HEK293 (cell line): ENCODE measurements around the gene JOSD2.

Experiments
- CTCF ChIA-PET: fragments of 350-600 bp; formaldehyde crosslinking; extraction: SDS; loops from one replicate; lab custom pipeline; 2021; ENCODE audit warnings: antibody characterized with exemption; lab: Yijun Ruan, JAX
- POLR2A ChIA-PET: fragments of 300-600 bp; formaldehyde crosslinking; extraction: SDS; loops from one replicate; lab custom pipeline; 2020; ENCODE audit warnings: antibody characterized with exemption, inconsistent platforms; lab: Yijun Ruan, JAX
- H3K27ac ChIP-seq: fragments of 200-500 bp; sonication (Bioruptor generic); 2 replicates; pipeline ENCODE4 v1.5.1; 2014; ENCODE audit warnings: low read depth, low read length, control low read depth, inconsistent platforms; ENCODE audit errors: extremely low read depth
- H3K36me3 ChIP-seq, 2 experiments: fragments of 200-500 bp in 1 of 2; sonication (Bioruptor generic) in 1 of 2; 1 replicate in 1 of 2; 2 replicates in 1 of 2; pipeline ENCODE4 v1.5.1; 2014 to 2017; ENCODE audit warnings: inconsistent platforms in 2 of 2, low read length in 2 of 2; ENCODE audit not compliant: control insufficient read depth in 2 of 2, insufficient read depth in 1 of 2
- H3K4me1 ChIP-seq: fragments of 200-500 bp; sonication (Bioruptor generic); 2 replicates; pipeline ENCODE4 v1.5.1; 2014; ENCODE audit warnings: mild to moderate bottlenecking, low read length, inconsistent platforms; ENCODE audit not compliant: control insufficient read depth, insufficient read depth
- H3K4me3 ChIP-seq: 2 replicates; pipeline ENCODE4 v1.5.1; 2011; ENCODE audit warnings: low read depth, mild to moderate bottlenecking, control low read depth, low read length, moderate library complexity
- H3K9me3 ChIP-seq: fragments of 200-500 bp; sonication (Bioruptor generic); 2 replicates; pipeline ENCODE4 v1.5.1; 2014; ENCODE audit warnings: low read depth, low read length, inconsistent platforms; ENCODE audit not compliant: control insufficient read depth, insufficient read depth
- GLIS1 ChIP-seq: fragments of 450-650 bp; formaldehyde crosslinking; IDR thresholded peaks from 2 replicates; pipeline ENCODE4 v1.5.1; 2016; ENCODE audit warnings: missing biosample characterization, missing genetic modification characterization
- HOXA7 ChIP-seq: sonication (generic); formaldehyde crosslinking; IDR thresholded peaks from 2 replicates; pipeline ENCODE4 v1.8.1; 2022; ENCODE audit warnings: missing genetic modification reagents, borderline replicate concordance
- KLF17 ChIP-seq: fragments of 450-650 bp; formaldehyde crosslinking; IDR thresholded peaks from 2 replicates; pipeline ENCODE4 v1.5.1; 2016; ENCODE audit warnings: missing biosample characterization, missing genetic modification characterization
- KLF7 ChIP-seq: fragments of 450-650 bp; formaldehyde crosslinking; IDR thresholded peaks from 2 replicates; pipeline ENCODE4 v1.5.1; 2016; ENCODE audit warnings: missing biosample characterization, missing genetic modification characterization, borderline replicate concordance
- KLF9 ChIP-seq: fragments of 450-650 bp; formaldehyde crosslinking; IDR thresholded peaks from 2 replicates; pipeline ENCODE4 v1.5.1; 2016; ENCODE audit warnings: missing biosample characterization, missing genetic modification characterization, low read depth
- OSR2 ChIP-seq: fragments of 450-650 bp; formaldehyde crosslinking; IDR thresholded peaks from 2 replicates; pipeline ENCODE4 v1.5.1; 2016; ENCODE audit warnings: missing biosample characterization, missing genetic modification characterization
- RBAK ChIP-seq: fragments of 450-650 bp; formaldehyde crosslinking; IDR thresholded peaks from 2 replicates; pipeline ENCODE4 v1.5.1; 2016; ENCODE audit warnings: missing biosample characterization, missing genetic modification characterization
- SP2 ChIP-seq: fragments of 450-650 bp; formaldehyde crosslinking; IDR thresholded peaks from 2 replicates; pipeline ENCODE4 v1.5.1; 2016; ENCODE audit warnings: missing biosample characterization, missing genetic modification characterization
- TRIM28 ChIP-seq: IDR thresholded peaks from 2 replicates; pipeline ENCODE4 v1.6.1; 2011; ENCODE audit warnings: low read length, control low read depth, borderline replicate concordance
- ZBTB10 ChIP-seq: fragments of 450-650 bp; formaldehyde crosslinking; IDR thresholded peaks from 2 replicates; pipeline ENCODE4 v1.5.1; 2016; ENCODE audit warnings: missing biosample characterization, missing genetic modification characterization
- ZBTB26 ChIP-seq: fragments of 450-650 bp; formaldehyde crosslinking; optimal IDR thresholded peaks from 2 replicates; pipeline ENCODE3; 2016; ENCODE audit warnings: missing biosample characterization, mild to moderate bottlenecking, missing genetic modification characterization
- ZFP41 ChIP-seq: fragments of 450-650 bp; formaldehyde crosslinking; IDR thresholded peaks from 2 replicates; pipeline ENCODE4 v1.5.1; 2016; ENCODE audit warnings: missing biosample characterization, missing genetic modification characterization, borderline replicate concordance
- ZFP69B ChIP-seq: fragments of 450-650 bp; formaldehyde crosslinking; IDR thresholded peaks from 2 replicates; pipeline ENCODE4 v1.5.1; 2016; ENCODE audit warnings: missing biosample characterization, missing genetic modification characterization
- ZNF146 ChIP-seq: fragments of 450-650 bp; formaldehyde crosslinking; IDR thresholded peaks from 2 replicates; pipeline ENCODE4 v1.5.1; 2016; ENCODE audit warnings: missing biosample characterization, missing genetic modification characterization
- ZNF174 ChIP-seq: fragments of 450-650 bp; formaldehyde crosslinking; IDR thresholded peaks from 2 replicates; pipeline ENCODE4 v1.5.0; 2017; ENCODE audit warnings: missing biosample characterization, mild to moderate bottlenecking, missing genetic modification characterization
- ZNF19 ChIP-seq: fragments of 450-650 bp; formaldehyde crosslinking; IDR thresholded peaks from 2 replicates; pipeline ENCODE4; 2016; ENCODE audit warnings: missing biosample characterization, missing genetic modification characterization, low read depth
- ZNF248 ChIP-seq: fragments of 450-650 bp; formaldehyde crosslinking; IDR thresholded peaks from 2 replicates; pipeline ENCODE4 v1.5.1; 2017; ENCODE audit warnings: missing biosample characterization, missing genetic modification characterization
- ZNF341 ChIP-seq: fragments of 450-650 bp; formaldehyde crosslinking; IDR thresholded peaks from 2 replicates; pipeline ENCODE4; 2016; ENCODE audit warnings: low read depth, missing biosample characterization, missing genetic modification characterization
- ZNF350 ChIP-seq: fragments of 450-650 bp; formaldehyde crosslinking; IDR thresholded peaks from 2 replicates; pipeline ENCODE4 v1.5.0; 2017; ENCODE audit warnings: missing biosample characterization, mild to moderate bottlenecking, missing genetic modification characterization
- ZNF473 ChIP-seq: fragments of 450-650 bp; formaldehyde crosslinking; IDR thresholded peaks from 2 replicates; pipeline ENCODE4 v1.5.1; 2017; ENCODE audit warnings: missing biosample characterization, missing genetic modification characterization
- ZNF488 ChIP-seq: fragments of 450-650 bp; formaldehyde crosslinking; IDR thresholded peaks from 2 replicates; pipeline ENCODE4 v1.5.1; 2016; ENCODE audit warnings: missing biosample characterization, missing genetic modification characterization
- ZNF518A ChIP-seq: fragments of 450-650 bp; formaldehyde crosslinking; conservative IDR thresholded peaks from 2 replicates; pipeline ENCODE4 v1.5.1; 2016; ENCODE audit warnings: low read depth, missing biosample characterization, missing genetic modification characterization
- ZNF548 ChIP-seq: fragments of 450-650 bp; formaldehyde crosslinking; IDR thresholded peaks from 2 replicates; pipeline ENCODE4 v1.5.1; 2016; ENCODE audit warnings: missing biosample characterization, missing genetic modification characterization
- ZNF558 ChIP-seq: fragments of 450-650 bp; formaldehyde crosslinking; IDR thresholded peaks from 2 replicates; pipeline ENCODE4 v1.5.1; 2016; ENCODE audit warnings: missing biosample characterization, missing genetic modification characterization
- ZNF664 ChIP-seq: fragments of 450-650 bp; formaldehyde crosslinking; IDR thresholded peaks from 2 replicates; pipeline ENCODE4 v1.5.1; 2016; ENCODE audit warnings: missing biosample characterization, missing genetic modification characterization
- ZNF768 ChIP-seq: fragments of 450-650 bp; formaldehyde crosslinking; IDR thresholded peaks from 2 replicates; pipeline ENCODE4 v1.5.1; 2018; ENCODE audit warnings: missing biosample characterization, mild to moderate bottlenecking, missing genetic modification characterization
- ZNF785 ChIP-seq: fragments of 450-650 bp; formaldehyde crosslinking; IDR thresholded peaks from 2 replicates; pipeline ENCODE4 v1.5.1; 2016; ENCODE audit warnings: missing biosample characterization, missing genetic modification characterization
- ZSCAN23 ChIP-seq: fragments of 450-650 bp; formaldehyde crosslinking; IDR thresholded peaks from 2 replicates; pipeline ENCODE4 v1.5.1; 2016; ENCODE audit warnings: missing biosample characterization, missing genetic modification characterization

Gene JOSD2

GRCh38 chr19:50501568-50502475 lies 9.2 kb downstream of the JOSD2 start:
- POLR2A ChIA-PET: interaction anchor here (1.0 kb wide), 1 partner anchor 9 kb away, joined by 4 read pairs; the partner anchor contains the start of gene JOSD2
- H3K36me3 ChIP-seq: no peaks in the 10 kb centered on the region; a peak in 1 of 3 replicates
- no peak overlapping the region for H3K4me3 ChIP-seq
- no peaks in the 10 kb centered on the region for H3K9me3 ChIP-seq
- CTCF ChIA-PET: interaction anchor here (0.6 to 2.3 kb wide), 4 partner anchors 23 to 57 kb away, joined by 4 to 7 read pairs (median 6); no protein-coding TSS in a partner anchor
- no peak overlapping the region for H3K27ac ChIP-seq
- H3K4me1 ChIP-seq: peaks cover 7% of the 10 kb centered on the region
- TF ChIP-seq SP2 (tag by site-specific recombination) (0 out of 2 replicates have a peak, but pooled peaks have one; percentile 18), ZNF19 (no peak), ZNF248 (no peak), ZNF768 (tag by site-specific recombination) (no peak), RBAK (tag by site-specific recombination) (no peak), ZFP69B (peak; percentile 75; the same call in 1 of the 2 replicates), ZNF174 (no peak), ZNF488 (tag by site-specific recombination) (no peak), ZNF473 (no peak), ZNF341 (tag by site-specific recombination) (no peak), ZSCAN23 (no peak), ZNF785 (tag by site-specific recombination) (no peak), ZNF664 (tag by site-specific recombination) (no peak), KLF7 (tag by site-specific recombination) (no peak), OSR2 (tag by site-specific recombination) (no peak), ZBTB26 (tag by site-specific recombination) (no peak), ZNF558 (tag by site-specific recombination) (no peak), ZNF518A (tag by site-specific recombination) (no peak), ZBTB10 (tag by site-specific recombination) (no peak), ZNF350 (tag by site-specific recombination) (no peak), KLF17 (tag by site-specific recombination) (no peak), ZFP41 (tag by site-specific recombination) (no peak), TRIM28 (no peak), ZNF146 (tag by site-specific recombination) (no peak), KLF9 (tag by site-specific recombination) (no peak), ZNF548 (tag by site-specific recombination) (no peak), HOXA7 (CRISPR knock-in tag) (no peak), GLIS1 (tag by site-specific recombination) (no peak)
